Testis (tissue), 2 donors: ENCODE results near the gene TMEM30B.

ENCODE experiments used
- POLR2A ChIP-seq: fragments of 450-650 bp; IDR thresholded peaks from one replicate; pipeline ENCODE4 v1.6.1; 2017; ENCODE audit warnings: antibody characterized with exemption, mild to moderate bottlenecking, moderate library complexity
- TF ChIP-seq, protein P1 (sequence below), 3 experiments: fragments of 450-650 bp in 2 of 3; fragments of 200-600 bp in 1 of 3; sonication (generic) in 1 of 3; IDR thresholded peaks; one replicate each; pipeline ENCODE4 v1.5.1; 2016 to 2019; ENCODE audit warnings: antibody characterized with exemption in 3 of 3, mild to moderate bottlenecking in 2 of 3, moderate library complexity in 1 of 3

DNA sequence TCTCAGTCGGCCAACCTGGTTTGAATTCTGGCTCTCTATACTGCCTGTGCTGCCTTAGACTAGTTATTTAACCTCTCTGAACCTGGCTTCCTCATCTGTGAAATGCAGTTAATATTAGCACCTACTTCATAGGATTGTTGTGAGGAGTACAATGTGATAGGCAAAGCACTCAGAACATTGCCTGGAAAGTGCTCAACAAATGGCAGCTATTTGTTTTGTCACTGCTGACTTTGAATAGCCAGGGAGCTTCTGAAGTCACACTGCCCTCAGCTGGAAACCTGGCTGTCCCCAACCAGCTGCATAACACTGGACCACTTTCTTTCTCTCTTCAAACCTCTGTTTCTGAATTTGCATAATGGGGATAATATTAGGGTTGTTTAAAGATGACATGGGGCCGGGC lies 9.6 kb downstream of the TMEM30B start:
- TF ChIP-seq POLR2A: no peak
- TF ChIP-seq, protein P1, sequence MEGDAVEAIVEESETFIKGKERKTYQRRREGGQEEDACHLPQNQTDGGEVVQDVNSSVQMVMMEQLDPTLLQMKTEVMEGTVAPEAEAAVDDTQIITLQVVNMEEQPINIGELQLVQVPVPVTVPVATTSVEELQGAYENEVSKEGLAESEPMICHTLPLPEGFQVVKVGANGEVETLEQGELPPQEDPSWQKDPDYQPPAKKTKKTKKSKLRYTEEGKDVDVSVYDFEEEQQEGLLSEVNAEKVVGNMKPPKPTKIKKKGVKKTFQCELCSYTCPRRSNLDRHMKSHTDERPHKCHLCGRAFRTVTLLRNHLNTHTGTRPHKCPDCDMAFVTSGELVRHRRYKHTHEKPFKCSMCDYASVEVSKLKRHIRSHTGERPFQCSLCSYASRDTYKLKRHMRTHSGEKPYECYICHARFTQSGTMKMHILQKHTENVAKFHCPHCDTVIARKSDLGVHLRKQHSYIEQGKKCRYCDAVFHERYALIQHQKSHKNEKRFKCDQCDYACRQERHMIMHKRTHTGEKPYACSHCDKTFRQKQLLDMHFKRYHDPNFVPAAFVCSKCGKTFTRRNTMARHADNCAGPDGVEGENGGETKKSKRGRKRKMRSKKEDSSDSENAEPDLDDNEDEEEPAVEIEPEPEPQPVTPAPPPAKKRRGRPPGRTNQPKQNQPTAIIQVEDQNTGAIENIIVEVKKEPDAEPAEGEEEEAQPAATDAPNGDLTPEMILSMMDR (IDR thresholded peaks at IDR 0.05): no peak
